Fibroblast of the aortic adventitia (primary cell): ENCODE measurements around the gene OR8G5. TPM values are rescaled to one million over a fixed set of nuclear protein-coding genes. Genes with fewer than 3 reads are reported as not detected.

Experiments used
- DNase-seq: peaks from one replicate; pipeline ENCODE4 v3.0.0-alpha.2; 2010; ENCODE audit warnings: low read depth
- H3K4me3 ChIP-seq: 2 replicates; pipeline ENCODE4 v1.5.1; 2011; ENCODE audit warnings: low read depth, mild to moderate bottlenecking, control low read depth, low read length, moderate library complexity
- total RNA-seq: library from RNA; depleted of rRNA; stranded (reverse); fragments of >200 nt; gene quantifications from 2 replicates; pipeline ENCODE4 v1.2.3, GENCODE V29; 2012; ENCODE audit warnings: low replicate concordance
- TF ChIP-seq, protein P1 (sequence below): IDR thresholded peaks from 2 replicates; pipeline ENCODE4 v1.5.1; 2011; ENCODE audit warnings: mild to moderate bottlenecking, low read length, control low read depth, inconsistent platforms; ENCODE audit not compliant: insufficient read depth

The OR8G5 gene
- total RNA-seq, 1 donor = not detected

DNA sequence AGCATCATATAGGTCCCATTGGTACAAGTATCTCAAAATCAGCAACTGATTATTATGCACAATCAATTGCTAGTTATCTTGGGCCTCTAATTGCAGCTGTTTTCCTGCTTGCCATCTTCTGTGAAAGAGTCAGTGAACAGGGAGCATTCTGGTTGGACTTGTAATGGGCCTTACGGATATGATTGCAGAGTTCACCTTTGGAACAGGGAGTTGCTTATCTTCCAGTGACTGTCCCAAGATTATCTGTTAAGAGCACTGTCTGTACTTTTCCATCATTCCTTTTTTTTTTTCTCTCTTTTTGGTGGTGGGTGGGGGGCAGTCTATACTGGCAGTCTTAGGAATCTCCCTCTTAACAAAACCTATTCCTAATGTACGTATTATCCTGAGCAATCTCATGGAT is 17.8 kb downstream of the OR8G5 start:
- DNase-seq = no peak
- TF ChIP-seq, protein P1, sequence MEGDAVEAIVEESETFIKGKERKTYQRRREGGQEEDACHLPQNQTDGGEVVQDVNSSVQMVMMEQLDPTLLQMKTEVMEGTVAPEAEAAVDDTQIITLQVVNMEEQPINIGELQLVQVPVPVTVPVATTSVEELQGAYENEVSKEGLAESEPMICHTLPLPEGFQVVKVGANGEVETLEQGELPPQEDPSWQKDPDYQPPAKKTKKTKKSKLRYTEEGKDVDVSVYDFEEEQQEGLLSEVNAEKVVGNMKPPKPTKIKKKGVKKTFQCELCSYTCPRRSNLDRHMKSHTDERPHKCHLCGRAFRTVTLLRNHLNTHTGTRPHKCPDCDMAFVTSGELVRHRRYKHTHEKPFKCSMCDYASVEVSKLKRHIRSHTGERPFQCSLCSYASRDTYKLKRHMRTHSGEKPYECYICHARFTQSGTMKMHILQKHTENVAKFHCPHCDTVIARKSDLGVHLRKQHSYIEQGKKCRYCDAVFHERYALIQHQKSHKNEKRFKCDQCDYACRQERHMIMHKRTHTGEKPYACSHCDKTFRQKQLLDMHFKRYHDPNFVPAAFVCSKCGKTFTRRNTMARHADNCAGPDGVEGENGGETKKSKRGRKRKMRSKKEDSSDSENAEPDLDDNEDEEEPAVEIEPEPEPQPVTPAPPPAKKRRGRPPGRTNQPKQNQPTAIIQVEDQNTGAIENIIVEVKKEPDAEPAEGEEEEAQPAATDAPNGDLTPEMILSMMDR = no peak
- H3K4me3 ChIP-seq = no peak overlapping the region

DNA sequence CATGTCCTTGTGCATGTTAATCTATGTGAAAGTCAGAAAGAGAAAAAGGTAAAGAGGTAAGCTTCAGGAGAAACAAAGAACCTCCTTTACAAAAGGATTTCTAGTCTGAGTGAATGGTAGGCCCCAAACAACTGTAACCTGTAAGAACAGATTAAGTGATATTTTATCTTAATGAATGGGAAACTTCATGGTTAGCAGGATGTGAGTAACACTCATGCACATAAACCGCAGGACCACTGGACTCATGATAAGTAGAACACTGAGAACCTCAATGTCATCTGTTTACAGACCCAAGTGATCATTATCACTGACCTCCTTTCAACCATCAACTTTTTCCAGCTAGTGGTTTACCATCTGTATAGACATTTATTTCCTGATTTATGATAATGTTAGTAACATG is 19.9 kb downstream of the OR8G5 start:
- TF ChIP-seq, protein P1 = no peak
- peak; percentile 47 for DNase-seq
- no peak overlapping the region for H3K4me3 ChIP-seq

DNA sequence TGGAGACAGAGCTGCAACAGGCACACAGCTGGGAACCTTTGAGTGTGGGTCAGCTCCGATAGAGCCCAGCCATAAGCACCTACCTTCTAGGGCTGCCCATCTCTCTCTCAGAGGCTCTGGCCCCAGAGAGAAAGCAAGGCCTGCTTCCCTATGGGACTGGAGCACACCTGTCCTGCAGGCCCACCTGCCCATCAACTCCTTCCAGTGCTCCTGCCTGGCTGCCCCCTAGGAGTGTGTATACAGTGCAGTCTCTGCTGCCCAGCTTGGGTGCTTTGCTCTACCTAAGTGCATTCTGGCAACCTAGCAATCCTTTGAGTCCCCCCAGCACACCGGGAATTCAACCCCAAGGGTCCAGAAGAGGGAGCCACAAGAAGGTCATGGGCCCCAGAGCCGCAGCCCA is 21.0 kb downstream of the OR8G5 start:
- DNase-seq = no peak
- TF ChIP-seq, protein P1 = no peak
- no peak overlapping the region for H3K4me3 ChIP-seq

DNA sequence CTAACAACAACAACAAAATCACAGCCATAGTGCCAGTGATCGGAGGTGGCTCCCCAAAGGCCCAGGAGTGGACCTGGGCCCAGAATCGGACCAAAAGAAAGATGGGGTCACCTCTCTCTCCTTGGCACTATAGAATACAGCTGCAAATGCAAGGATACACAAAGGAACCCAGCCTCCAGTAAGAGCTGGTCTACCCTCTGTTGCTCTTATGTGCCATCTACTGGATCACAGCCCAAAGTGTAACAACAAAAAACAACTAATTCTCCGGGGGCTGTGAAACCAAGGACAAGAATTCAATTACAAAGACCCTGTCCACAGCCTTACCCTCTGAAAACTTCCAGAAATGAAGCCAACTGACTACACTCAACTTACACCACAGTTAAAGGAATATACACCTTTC is 21.6 kb downstream of the OR8G5 start:
- DNase-seq = no peak
- TF ChIP-seq, protein P1 = no peak
- no peak overlapping the region for H3K4me3 ChIP-seq

DNA sequence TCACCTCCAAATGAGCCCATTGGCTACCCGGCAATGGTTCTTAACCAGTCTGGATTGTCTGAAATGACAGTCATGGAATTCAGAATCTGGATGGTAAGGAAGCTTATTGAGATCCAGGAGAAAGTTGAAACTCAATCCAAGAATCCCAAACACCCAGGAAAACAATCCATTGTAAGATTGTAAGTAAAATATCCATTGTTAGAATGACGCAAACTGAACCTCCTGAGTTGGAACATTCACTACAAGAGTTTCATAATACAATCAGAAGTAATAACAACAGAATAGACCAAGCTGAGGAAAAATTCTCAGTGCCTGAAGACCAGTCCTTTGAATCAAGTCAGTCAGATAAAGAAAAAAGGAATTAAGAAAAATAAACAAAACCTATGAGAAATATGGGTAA is 22.1 kb downstream of the OR8G5 start:
- peak; percentile 53 for DNase-seq
- TF ChIP-seq, protein P1 = no peak
- no peak overlapping the region for H3K4me3 ChIP-seq

DNA sequence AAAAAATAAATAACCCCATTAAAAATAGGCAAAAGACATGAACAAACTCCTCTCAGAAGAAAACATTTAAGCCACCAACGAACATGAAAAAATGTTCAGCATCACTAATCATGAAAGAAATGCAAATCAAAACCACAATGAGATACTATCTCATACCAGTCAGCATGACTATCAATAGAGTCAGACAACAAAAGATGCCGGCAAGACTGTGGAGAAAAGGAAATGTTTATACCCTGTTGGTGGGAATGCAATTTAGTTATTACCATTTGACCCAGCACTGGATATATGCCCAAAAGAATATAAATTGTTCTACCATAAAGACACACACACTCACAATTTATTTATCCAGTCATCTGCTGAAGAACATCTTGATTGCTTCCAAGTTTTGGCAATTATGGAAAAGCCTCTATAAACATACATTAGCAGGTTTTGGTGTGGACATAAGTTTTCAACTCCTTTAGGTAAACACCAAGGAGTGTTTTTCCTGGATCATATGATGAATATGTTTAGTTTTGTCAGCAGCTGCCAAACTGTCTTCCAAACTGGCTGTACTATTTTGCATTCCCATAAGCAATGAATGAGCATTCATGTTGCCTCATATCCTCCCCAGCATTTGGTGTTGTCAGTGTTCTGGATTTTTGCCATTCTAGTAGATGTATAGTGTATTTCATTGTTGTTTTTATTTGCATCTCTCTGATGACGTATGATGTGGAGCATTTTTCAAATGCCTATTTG is 29.6 kb downstream of the OR8G5 start:
- peak; percentile 59 for DNase-seq
- H3K4me3 ChIP-seq = no peak overlapping the region
- TF ChIP-seq, protein P1 = no peak

DNA sequence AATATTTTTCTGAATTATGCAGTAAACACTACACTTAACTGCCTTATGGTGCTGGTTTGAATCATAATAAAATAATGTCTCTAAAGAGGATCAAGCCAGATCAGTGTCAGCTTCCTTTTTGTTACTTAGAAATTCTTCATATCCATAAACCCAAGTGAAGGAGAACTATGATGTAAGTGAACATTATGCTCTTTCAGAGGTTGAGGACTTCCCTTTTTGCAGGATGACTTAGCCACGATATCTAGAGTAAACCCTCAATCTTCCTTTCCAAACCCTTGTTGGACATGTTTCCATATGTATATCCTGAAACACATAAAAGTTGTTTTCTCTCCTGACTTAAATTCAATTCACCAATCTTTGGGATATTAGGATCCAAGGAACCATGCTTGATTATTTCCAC is 38.5 kb downstream of the OR8G5 start:
- DNase-seq = no peak
- TF ChIP-seq, protein P1 = no peak
- H3K4me3 ChIP-seq = no peak overlapping the region
